Measurements from ENCODE around the gene ACACB.

ACACB gene

GRCh38 chr12:109232731-109233130, 116.3 kb downstream of the ACACB start:
- H3K36me3 ChIP-seq: peaks cover 2% of the 10 kb centered on the region; the same call in 1 of the 2 replicates
- no peak for DNase-seq
- H3K27me3 ChIP-seq (ENCODE audit: insufficient read depth, low read depth, severe bottlenecking): no peaks in the 10 kb centered on the region
- no peaks in the 10 kb centered on the region for H3K9me3 ChIP-seq (ENCODE audit: severe bottlenecking)
- no peak overlapping the region for H3K27ac ChIP-seq
- no peak for TF ChIP-seq CTCF (IDR thresholded peaks at IDR 0.05; ENCODE audit: low read depth, low read length)
- no peak overlapping the region for H3K4me3 ChIP-seq (ENCODE audit: low read depth, low read length)

- TF ChIP-seq CTCF (IDR thresholded peaks at IDR 0.05; ENCODE audit: low read depth, low read length): no peak
- peaks cover 2% of the 10 kb centered on the region; the same call in 1 of the 2 replicates for H3K36me3 ChIP-seq
- DNase-seq: no peak
- no peak overlapping the region for H3K4me3 ChIP-seq (ENCODE audit: low read depth, low read length)
- no peaks in the 10 kb centered on the region for H3K9me3 ChIP-seq (ENCODE audit: severe bottlenecking)
- no peaks in the 10 kb centered on the region for H3K27me3 ChIP-seq (ENCODE audit: insufficient read depth, low read depth, severe bottlenecking)
- H3K27ac ChIP-seq: no peak overlapping the region
Measured at GRCh38 chr12:109234012-109234411, 117.6 kb downstream of the ACACB start.

- TF ChIP-seq CTCF (IDR thresholded peaks at IDR 0.05; ENCODE audit: low read depth, low read length): no peak
Measured at GRCh38 chr12:109236257-109236656, 119.9 kb downstream of the ACACB start.

GRCh38 chr12:109239179-109239578, 122.8 kb downstream of the ACACB start:
- Histone ChIP-seq H3K27ac (no peak overlapping the region), H3K9me3 (ENCODE audit: severe bottlenecking) (no peaks in the 10 kb centered on the region), H3K4me3 (ENCODE audit: low read depth, low read length) (no peak overlapping the region), H3K27me3 (ENCODE audit: insufficient read depth, low read depth, severe bottlenecking) (no peaks in the 10 kb centered on the region), H3K36me3 (peaks cover 8% of the 10 kb centered on the region)
- no peak for TF ChIP-seq CTCF (IDR thresholded peaks at IDR 0.05; ENCODE audit: low read depth, low read length)
- DNase-seq: no peak

More at GRCh38 chr12:109236257-109236656, 119.9 kb downstream of the ACACB start:
- no peak overlapping the region for H3K27ac ChIP-seq
- H3K36me3 ChIP-seq: peaks cover 6% of the 10 kb centered on the region
- DNase-seq: no peak
- H3K27me3 ChIP-seq (ENCODE audit: insufficient read depth, low read depth, severe bottlenecking): no peaks in the 10 kb centered on the region
- no peaks in the 10 kb centered on the region for H3K9me3 ChIP-seq (ENCODE audit: severe bottlenecking)
- H3K4me3 ChIP-seq (ENCODE audit: low read depth, low read length): no peak overlapping the region

GRCh38 chr12:109239691-109240090, 123.3 kb downstream of the ACACB start:
- no peak for TF ChIP-seq CTCF (IDR thresholded peaks at IDR 0.05; ENCODE audit: low read depth, low read length)
- no peaks in the 10 kb centered on the region for H3K9me3 ChIP-seq (ENCODE audit: severe bottlenecking)
- peaks cover 8% of the 10 kb centered on the region for H3K36me3 ChIP-seq
- no peaks in the 10 kb centered on the region for H3K27me3 ChIP-seq (ENCODE audit: insufficient read depth, low read depth, severe bottlenecking)
- no peak overlapping the region for H3K4me3 ChIP-seq (ENCODE audit: low read depth, low read length)
- DNase-seq: no peak
- H3K27ac ChIP-seq: no peak overlapping the region

DNA sequence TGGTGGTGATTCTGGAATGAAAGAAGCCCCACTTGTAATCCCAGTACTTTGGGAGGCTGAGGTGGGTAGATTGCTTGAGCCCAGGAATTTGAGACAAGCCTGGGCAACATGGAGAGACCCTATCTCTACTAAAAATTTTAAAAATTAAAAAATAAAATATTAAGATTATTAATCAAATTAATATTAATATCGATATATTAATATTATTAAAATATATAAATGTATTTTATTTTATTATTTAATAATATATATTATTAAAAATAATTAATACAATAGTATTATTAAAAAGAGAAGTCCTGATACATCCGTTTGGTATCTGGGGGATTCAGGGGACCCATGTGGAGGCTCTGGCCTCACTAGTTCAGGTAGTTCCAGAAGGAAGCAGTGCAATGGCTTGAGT, 124.0 kb downstream of the ACACB start:
- no peak overlapping the region for H3K4me3 ChIP-seq (ENCODE audit: low read depth, low read length)
- no peaks in the 10 kb centered on the region for H3K9me3 ChIP-seq (ENCODE audit: severe bottlenecking)
- no peaks in the 10 kb centered on the region for H3K27me3 ChIP-seq (ENCODE audit: insufficient read depth, low read depth, severe bottlenecking)
- peaks cover 8% of the 10 kb centered on the region; the same call in 1 of the 2 replicates for H3K36me3 ChIP-seq
- DNase-seq: no peak
- H3K27ac ChIP-seq: no peak overlapping the region
- TF ChIP-seq CTCF (IDR thresholded peaks at IDR 0.05; ENCODE audit: low read depth, low read length): no peak

Data from WERI-Rb-1 (cell line).